CD4-positive, alpha-beta T cell treated with Interferon gamma for 1 hour (primary cell): ENCODE measurements around the gene CTLA4.
A peak's percentile ranks its signal among the peaks of the same experiment; 100 is the strongest.

Source experiments
- DNase-seq: peaks from one replicate; pipeline ENCODE4 v3.0.0-alpha.2; 2020

The CTLA4 gene

GRCh38 chr2:203893401-203893800 lies 25.8 kb downstream of the CTLA4 start:
- no peak for DNase-seq

GRCh38 chr2:203893840-203894239 lies 26.3 kb downstream of the CTLA4 start:
- DNase-seq: no peak

- DNase-seq: no peak
Measured at GRCh38 chr2:203894262-203894661, 26.7 kb downstream of the CTLA4 start.

- DNase-seq: no peak
Measured at GRCh38 chr2:203897544-203897943, 30.0 kb downstream of the CTLA4 start.

- DNase-seq: no peak
Measured at GRCh38 chr2:203898657-203899056, 31.1 kb downstream of the CTLA4 start.

GRCh38 chr2:203900253-203900652 lies 32.7 kb downstream of the CTLA4 start:
- DNase-seq: no peak

GRCh38 chr2:203904022-203904421 lies 36.5 kb downstream of the CTLA4 start:
- DNase-seq: no peak

GRCh38 chr2:203905656-203906055 lies 38.1 kb downstream of the CTLA4 start:
- DNase-seq: no peak

GRCh38 chr2:203908066-203908796 lies 40.7 kb downstream of the CTLA4 start:
- peak; percentile 20 for DNase-seq

GRCh38 chr2:203908797-203909185 lies 41.2 kb downstream of the CTLA4 start:
- DNase-seq: no peak

GRCh38 chr2:203909261-203909967 lies 41.8 kb downstream of the CTLA4 start:
- DNase-seq: no peak

GRCh38 chr2:203909974-203910373 lies 42.4 kb downstream of the CTLA4 start:
- DNase-seq: no peak

- no peak for DNase-seq
Measured at GRCh38 chr2:203913947-203914346, 46.4 kb downstream of the CTLA4 start.

- no peak for DNase-seq
Measured at GRCh38 chr2:203914546-203915182, 47.1 kb downstream of the CTLA4 start.

GRCh38 chr2:203915256-203915655 lies 47.7 kb downstream of the CTLA4 start:
- DNase-seq: no peak

- no peak for DNase-seq
Measured at GRCh38 chr2:203916756-203917155, 49.2 kb downstream of the CTLA4 start.

GRCh38 chr2:203918264-203918663 lies 50.7 kb downstream of the CTLA4 start:
- no peak for DNase-seq

GRCh38 chr2:203918839-203919238 lies 51.3 kb downstream of the CTLA4 start:
- DNase-seq: no peak
